Common myeloid progenitor, CD34-positive (primary cell): ENCODE measurements around the gene SLC22A23.

Source experiments
- CTCF ChIA-PET: fragments of 350-600 bp; sonication (Branson Sonifier 250); formaldehyde crosslinking; loops from one replicate; lab custom pipeline; 2021; ENCODE audit warnings: antibody characterized with exemption; lab: Charles Lee
- POLR2A ChIA-PET: fragments of 350-600 bp; sonication (Branson Sonifier 250); formaldehyde crosslinking; loops from one replicate; lab custom pipeline; 2021; ENCODE audit warnings: antibody characterized with exemption; lab: Charles Lee
- DNase-seq, 3 donors: peaks; one replicate each; pipeline versions ENCODE4 v3.0.0 to v3.0.0-alpha.2; 2013
- H3K27ac ChIP-seq, 2 experiments: 1 replicate in 1 of 2; 2 replicates in 1 of 2; pipeline ENCODE4 v1.7.0; 2013; ENCODE audit warnings: inconsistent platforms in 2 of 2, low read length in 2 of 2, mild to moderate bottlenecking in 2 of 2, low read depth in 1 of 2, moderate library complexity in 1 of 2; ENCODE audit not compliant: severe bottlenecking in 2 of 2, insufficient read depth in 1 of 2, poor library complexity in 1 of 2
- H3K27me3 ChIP-seq, 5 experiments: replicated peaks in 2 of 5; 1 replicate in 3 of 5; 2 replicates in 2 of 5; pipeline versions ENCODE4 v1.6.1 to v1.7.0; 2013; ENCODE audit warnings: low read length in 4 of 5, mild to moderate bottlenecking in 2 of 5, moderate library complexity in 2 of 5, inconsistent platforms in 1 of 5; ENCODE audit not compliant: insufficient read depth in 5 of 5, control insufficient read depth in 4 of 5
- H3K36me3 ChIP-seq, 4 experiments: 1 replicate in 2 of 4; 2 replicates in 2 of 4; pipeline versions ENCODE4 v1.6.1 to v1.7.0; 2013; ENCODE audit warnings: low read length in 3 of 4, control low read depth in 1 of 4, mild to moderate bottlenecking in 1 of 4; ENCODE audit not compliant: control insufficient read depth in 4 of 4, insufficient read depth in 4 of 4
- H3K4me1 ChIP-seq, 4 experiments: 1 replicate in 3 of 4; 2 replicates in 1 of 4; pipeline versions ENCODE4 v1.6.1 to v1.7.1; 2013; ENCODE audit warnings: low read length in 3 of 4, mild to moderate bottlenecking in 3 of 4, control low read depth in 1 of 4, inconsistent platforms in 1 of 4, moderate library complexity in 1 of 4; ENCODE audit not compliant: control insufficient read depth in 4 of 4, insufficient read depth in 4 of 4; ENCODE audit errors: control extremely low read depth in 1 of 4
- H3K4me3 ChIP-seq, 7 experiments: 1 replicate in 4 of 7; 2 replicates in 3 of 7; pipeline versions ENCODE4 v1.5.1 to v1.7.0; 2013; ENCODE audit warnings: mild to moderate bottlenecking in 7 of 7, low read length in 6 of 7, moderate library complexity in 6 of 7, inconsistent platforms in 2 of 7, low read depth in 2 of 7, control low read depth in 1 of 7; ENCODE audit not compliant: insufficient read depth in 4 of 7, control insufficient read depth in 1 of 7; ENCODE audit errors: extremely low read depth in 1 of 7
- H3K9me3 ChIP-seq, 5 experiments: 1 replicate in 4 of 5; 2 replicates in 1 of 5; pipeline versions ENCODE4 v1.6.1 to v1.7.1; 2013; ENCODE audit warnings: low read length in 4 of 5, mild to moderate bottlenecking in 2 of 5, inconsistent platforms in 1 of 5, low read depth in 1 of 5, moderate library complexity in 1 of 5; ENCODE audit not compliant: control insufficient read depth in 4 of 5, insufficient read depth in 2 of 5; ENCODE audit errors: control extremely low read depth in 1 of 5
- WGBS: methylation state at CpG from one replicate; pipeline ENCODE4 v1.1.5; 2013; ENCODE audit not compliant: insufficient coverage; 5-methylcytosine and 5-hydroxymethylcytosine counted together

SLC22A23 gene

GRCh38 chr6:3352678-3353077 is 104.2 kb downstream of the SLC22A23 start:
- DNase-seq, result no peak
- WGBS, result 80% methylated on average over 1 of the region's 9 CpGs
- no peaks in the 10 kb centered on the region for H3K36me3 ChIP-seq
- H3K27me3 ChIP-seq, result no peaks in the 10 kb centered on the region
- no peaks in the 10 kb centered on the region for H3K9me3 ChIP-seq
- no peak overlapping the region for H3K27ac ChIP-seq
- peaks cover 4 to 26% (median 14%) of the 10 kb centered on the region in 4 experiments for H3K4me1 ChIP-seq
- ChIA-PET CTCF (interaction anchor here (1.2 to 1.7 kb wide), 2 partner anchors 18 to 27 kb away, joined by 3 to 4 read pairs; no protein-coding TSS in a partner anchor), POLR2A (no interaction called here)
- H3K4me3 ChIP-seq, result no peak overlapping the region

GRCh38 chr6:3351829-3352524 is 104.9 kb downstream of the SLC22A23 start:
- H3K27ac ChIP-seq, result no peak overlapping the region
- no peak for DNase-seq
- POLR2A ChIA-PET, result no interaction called here
- 95% methylated on average over 5 of the region's 9 CpGs for WGBS
- CTCF ChIA-PET, result no interaction called here
- H3K36me3 ChIP-seq, result no peaks in the 10 kb centered on the region
- peaks cover 4 to 26% (median 14%) of the 10 kb centered on the region in 4 experiments for H3K4me1 ChIP-seq
- H3K27me3 ChIP-seq, result no peaks in the 10 kb centered on the region
- H3K9me3 ChIP-seq, result no peaks in the 10 kb centered on the region
- H3K4me3 ChIP-seq, result no peak overlapping the region

DNA sequence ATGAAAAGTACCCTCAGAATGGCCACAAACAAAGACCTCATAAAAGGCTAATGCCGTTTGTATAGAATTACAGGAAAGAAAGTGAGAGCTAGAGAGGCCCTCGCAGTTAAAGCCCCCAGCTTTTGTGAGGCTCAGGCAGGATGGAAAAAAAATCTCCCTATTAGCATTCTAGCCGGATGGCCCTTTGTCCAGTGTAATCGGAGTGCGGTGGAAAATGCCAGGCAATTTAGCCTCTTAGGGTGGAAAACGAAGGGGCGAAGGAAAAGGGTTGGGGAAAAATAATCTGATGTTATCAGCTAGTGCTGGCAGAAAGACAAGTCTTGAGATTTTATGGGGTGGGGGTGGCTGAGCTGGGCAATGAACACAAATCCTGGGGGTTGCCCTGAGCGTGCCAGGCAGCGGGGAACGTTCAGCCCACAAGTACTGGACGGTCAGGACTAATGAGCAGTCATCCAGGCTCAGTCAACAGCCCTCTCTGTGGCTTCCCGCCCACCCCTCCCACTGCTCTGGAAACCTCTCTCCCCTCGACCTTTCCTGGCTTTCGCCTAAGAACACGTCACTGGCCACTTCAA is 105.7 kb downstream of the SLC22A23 start:
- Histone ChIP-seq H3K4me3 (no peak overlapping the region), H3K9me3 (no peaks in the 10 kb centered on the region), H3K36me3 (no peaks in the 10 kb centered on the region), H3K27ac (no peak overlapping the region), H3K27me3 (no peaks in the 10 kb centered on the region), H3K4me1 (peaks cover 2 to 21% (median 9%) of the 10 kb centered on the region in 4 experiments)
- WGBS, result 84% methylated on average over 13 of the region's 15 CpGs
- ChIA-PET CTCF (interaction anchor here (0.6 to 0.7 kb wide), 2 partner anchors 12 to 1389 kb away, joined by 3 read pairs; no protein-coding TSS in a partner anchor), POLR2A (no interaction called here)
- no peak for DNase-seq

DNA sequence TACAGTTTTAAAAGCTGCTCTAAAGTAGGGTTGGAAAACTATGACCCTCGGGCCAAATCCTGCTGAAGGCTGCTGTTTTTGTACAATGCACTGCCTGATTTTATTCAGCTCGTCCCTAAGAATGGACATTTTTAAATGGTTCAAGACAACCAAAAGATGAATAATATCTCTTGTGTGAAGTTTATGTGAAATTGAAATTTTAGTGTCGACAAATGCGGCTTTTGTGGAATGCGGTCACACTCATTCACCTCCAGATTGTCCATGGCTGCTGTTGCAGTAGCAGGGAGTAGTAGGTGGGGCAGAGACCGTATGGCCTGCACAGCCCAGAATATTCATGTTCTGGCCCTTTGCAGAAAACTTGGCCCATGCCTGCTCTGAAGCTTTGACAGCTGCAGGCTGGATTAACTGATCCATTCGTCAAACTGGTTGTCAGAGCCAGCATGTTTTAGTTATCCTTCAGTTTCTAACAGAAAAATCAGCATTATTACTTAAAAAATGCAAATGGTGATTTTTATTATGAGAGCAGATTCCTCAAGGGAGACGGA is 106.5 kb downstream of the SLC22A23 start:
- H3K4me3 ChIP-seq, result no peak overlapping the region
- ChIA-PET CTCF (interaction anchor here (0.6 to 0.7 kb wide), 2 partner anchors 11 to 1390 kb away, joined by 3 read pairs; no protein-coding TSS in a partner anchor), POLR2A (no interaction called here)
- no peaks in the 10 kb centered on the region for H3K36me3 ChIP-seq
- peaks cover 0 to 16% (median 6%) of the 10 kb centered on the region in 4 experiments for H3K4me1 ChIP-seq
- WGBS, result 72% methylated on average over 5 of the region's 8 CpGs
- no peak overlapping the region for H3K27ac ChIP-seq
- no peaks in the 10 kb centered on the region for H3K9me3 ChIP-seq
- DNase-seq, result no peak
- no peaks in the 10 kb centered on the region for H3K27me3 ChIP-seq

- CTCF ChIA-PET, result interaction anchor here (1.3 kb wide), 1 partner anchor 22 kb away, joined by 3 read pairs; no protein-coding TSS in a partner anchor
- DNase-seq, result no peak
- no peak overlapping the region for H3K27ac ChIP-seq
Observed at GRCh38 chr6:3349388-3350251, 107.2 kb downstream of the SLC22A23 start.

GRCh38 chr6:3348821-3349220 is 108.0 kb downstream of the SLC22A23 start:
- POLR2A ChIA-PET, result no interaction called here
- Histone ChIP-seq H3K4me3 (no peak overlapping the region), H3K4me1 (peaks cover 0 to 13% (median 4%) of the 10 kb centered on the region in 4 experiments), H3K27ac (no peak overlapping the region), H3K9me3 (no peaks in the 10 kb centered on the region), H3K27me3 (no peaks in the 10 kb centered on the region), H3K36me3 (no peaks in the 10 kb centered on the region)
- CTCF ChIA-PET, result interaction anchor here (1.3 kb wide), 1 partner anchor 21 kb away, joined by 3 read pairs; no protein-coding TSS in a partner anchor
- no peak for DNase-seq
- 93% methylated on average over 6 of the region's 7 CpGs for WGBS

More at GRCh38 chr6:3349388-3350251, 107.2 kb downstream of the SLC22A23 start:
- WGBS, result 89% methylated on average over 5 of the region's 8 CpGs
- no peaks in the 10 kb centered on the region for H3K9me3 ChIP-seq
- H3K27me3 ChIP-seq, result no peaks in the 10 kb centered on the region
- no peak overlapping the region for H3K4me3 ChIP-seq
- peaks cover 0 to 13% (median 4%) of the 10 kb centered on the region in 4 experiments for H3K4me1 ChIP-seq
- POLR2A ChIA-PET, result no interaction called here
- H3K36me3 ChIP-seq, result no peaks in the 10 kb centered on the region
